HG02678 (cell line): ENCODE measurements around the gene IL1A.
A peak's percentile ranks its signal among the peaks of the same experiment; 100 is the strongest.

ENCODE experiments used
- ATAC-seq: cut with Tn5 transposase; IDR thresholded peaks from one replicate; pipeline ENCODE4 v1.9.1; 2021; ENCODE audit warnings: mild to moderate bottlenecking, moderate library complexity; ENCODE audit not compliant: unreplicated experiment

The IL1A gene

DNA sequence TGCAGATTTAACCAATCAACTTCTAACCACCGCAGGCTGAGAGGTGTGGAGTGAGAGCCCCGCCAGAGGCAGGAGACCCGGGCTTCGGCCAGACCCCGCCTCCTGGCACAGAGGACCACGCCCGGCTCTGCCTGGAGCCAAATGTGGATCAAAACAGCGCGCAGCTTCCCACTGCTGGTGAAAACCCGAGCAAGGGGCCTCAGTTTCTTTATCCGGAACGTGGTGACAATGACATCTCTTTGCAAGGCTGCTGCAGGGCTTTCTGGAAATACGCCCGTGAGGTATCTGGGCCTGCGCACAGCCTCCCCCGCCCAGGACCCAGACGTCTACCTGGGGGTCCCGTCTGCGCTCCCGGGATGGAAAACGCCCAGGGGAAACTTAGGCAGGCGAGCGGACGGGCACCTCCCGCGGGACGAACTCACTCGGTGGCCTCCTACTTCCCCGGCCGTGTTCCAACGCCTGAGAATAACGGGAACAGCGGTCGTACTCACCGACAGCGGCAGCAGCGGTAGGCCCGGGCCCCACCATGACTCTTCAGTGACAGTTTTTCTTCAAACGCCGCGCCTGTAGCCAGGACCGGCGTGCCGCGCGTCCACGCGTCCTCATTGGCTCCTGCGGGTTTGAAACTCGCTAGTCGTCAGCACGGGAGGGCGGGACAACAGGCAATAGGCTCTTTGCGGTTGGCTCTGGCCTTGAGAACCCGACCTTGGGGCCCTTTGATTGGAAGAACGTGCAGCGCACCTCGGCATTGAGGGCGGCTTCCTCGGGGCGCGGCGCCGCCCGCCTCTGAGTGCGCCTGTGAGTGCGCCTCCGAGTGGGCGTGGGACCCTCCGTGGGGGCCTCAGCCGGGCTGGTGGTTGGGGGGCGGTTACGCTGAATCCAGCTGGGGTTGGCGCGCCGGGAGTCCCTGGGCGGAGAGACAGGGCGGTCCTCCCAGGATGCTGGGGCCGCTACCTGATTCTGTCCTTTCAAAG lies 19.9 kb downstream of the IL1A start, which contains the start of gene CKAP2L:
Gene CKAP2L (minus strand): TSS at position 539 of the 974 bp plus-strand sequence. CDS start 11 bp downstream, at position 528.
- ATAC-seq, result peak; percentile 99

- ATAC-seq, result no peak
Measured at GRCh38 chr2:112762276-112762675, 22.0 kb downstream of the IL1A start.

DNA sequence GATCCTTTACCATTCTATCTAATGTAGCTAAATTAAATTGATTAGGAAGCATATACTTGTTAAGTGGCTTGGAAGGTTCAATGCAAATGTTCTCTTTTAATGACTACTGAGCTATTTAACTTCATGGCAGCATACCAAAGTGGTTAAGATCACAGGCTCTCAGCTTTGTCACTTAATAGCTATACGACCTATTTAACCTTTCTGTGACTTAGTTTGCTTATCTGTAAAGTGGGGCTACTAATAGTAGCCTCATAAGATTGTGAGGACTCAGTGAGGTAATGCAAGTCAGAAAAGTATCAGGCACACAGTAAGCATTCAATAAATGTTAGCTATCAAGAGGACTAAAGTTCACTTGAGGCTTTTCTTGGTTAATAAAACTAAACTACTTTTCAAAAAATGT lies 24.1 kb downstream of the IL1A start:
- ATAC-seq, result no peak

- no peak for ATAC-seq
Measured at GRCh38 chr2:112758711-112759110, 25.6 kb downstream of the IL1A start.

GRCh38 chr2:112757265-112757664 lies 27.0 kb downstream of the IL1A start:
- ATAC-seq, result no peak

GRCh38 chr2:112756207-112756606 lies 28.1 kb downstream of the IL1A start:
- no peak for ATAC-seq

DNA sequence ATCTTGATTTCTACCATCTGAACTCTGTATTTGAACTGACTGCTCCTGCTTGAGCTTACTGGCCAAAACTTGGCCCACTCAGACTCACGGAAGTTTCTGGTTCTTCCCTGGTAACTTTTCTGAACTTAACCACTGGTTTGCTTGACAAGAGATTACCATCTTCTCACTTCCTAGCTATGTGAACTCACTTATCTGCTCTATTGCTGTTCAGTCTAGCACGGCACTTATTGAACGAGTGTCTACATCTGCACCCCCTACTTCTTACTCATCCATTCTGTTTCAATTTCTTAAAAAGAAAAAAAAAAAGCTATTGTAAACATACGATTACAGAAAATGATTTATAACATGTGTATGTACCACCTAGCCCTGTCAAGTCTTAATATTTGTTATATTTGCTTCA lies 28.8 kb downstream of the IL1A start:
- no peak for ATAC-seq

DNA sequence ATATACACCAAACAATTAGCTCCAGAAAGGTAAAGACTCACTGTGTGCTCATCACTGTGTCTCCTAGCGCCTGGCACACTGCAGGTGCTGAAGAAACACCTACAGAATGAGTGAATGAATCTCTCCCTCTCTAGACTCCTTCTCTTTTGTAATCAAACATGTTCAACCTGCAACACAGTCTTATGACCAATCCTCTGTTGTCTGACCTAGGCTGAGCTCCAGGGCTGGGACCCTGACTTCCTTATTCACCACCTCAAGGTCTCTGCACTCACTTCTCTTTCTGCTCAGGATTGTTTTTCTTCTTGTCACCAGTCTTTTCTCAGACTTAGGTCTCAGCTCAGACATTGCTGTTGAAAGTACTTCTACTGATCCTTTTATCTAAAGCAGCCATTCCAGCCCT lies 29.7 kb downstream of the IL1A start:
- ATAC-seq, result no peak

DNA sequence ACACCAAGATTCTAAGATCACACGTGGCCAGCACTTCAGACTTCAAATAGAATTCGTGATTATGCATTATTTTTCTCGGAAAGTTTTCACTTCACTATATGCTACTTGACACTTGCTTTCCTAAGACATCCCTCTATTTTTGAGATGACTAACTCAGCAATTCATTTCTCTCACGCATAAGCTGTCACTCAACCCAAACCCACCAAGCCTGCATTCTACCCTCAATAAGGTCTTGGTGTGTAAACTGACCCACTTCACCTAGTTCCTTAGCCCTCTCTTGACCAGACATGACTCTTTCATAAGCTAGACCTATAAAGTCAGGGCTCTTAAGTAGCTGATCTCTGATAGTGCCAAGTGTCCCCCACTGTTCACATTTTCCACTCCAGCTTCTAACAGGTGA lies 31.6 kb downstream of the IL1A start:
- no peak for ATAC-seq

DNA sequence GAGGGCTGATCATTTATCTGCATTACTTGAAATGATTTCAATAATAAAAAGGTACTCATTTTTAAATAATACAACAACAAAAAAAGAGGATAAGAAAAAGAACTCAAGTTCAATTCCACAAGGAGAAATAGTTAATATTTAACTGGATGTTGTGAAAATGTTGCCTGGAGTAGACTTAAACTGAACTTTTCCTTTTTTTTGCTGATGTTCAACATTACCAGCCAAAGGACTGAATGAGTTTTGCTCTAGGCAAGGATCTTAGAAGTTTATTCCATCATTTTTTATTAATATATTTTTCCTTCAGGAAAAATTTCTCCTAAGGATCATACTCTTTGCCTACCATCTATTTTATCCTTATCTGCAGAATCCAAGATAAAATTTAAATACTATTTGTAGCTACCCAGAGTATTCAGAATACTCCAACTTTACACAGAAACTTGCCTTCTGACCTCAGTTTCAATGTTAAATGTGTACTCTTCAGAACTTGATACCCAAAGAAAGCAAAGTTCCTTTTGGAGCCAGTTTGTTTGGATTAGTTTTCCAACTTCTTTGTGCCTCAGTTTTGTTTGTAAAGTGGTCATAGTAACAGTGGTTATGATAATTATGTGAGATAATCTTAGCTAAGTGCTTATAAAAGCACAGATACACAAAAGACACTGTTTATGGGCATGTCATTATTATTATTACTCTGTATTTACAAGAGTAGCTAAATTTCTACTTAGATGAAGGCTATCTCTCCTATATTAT lies 32.7 kb downstream of the IL1A start:
- ATAC-seq, result no peak

DNA sequence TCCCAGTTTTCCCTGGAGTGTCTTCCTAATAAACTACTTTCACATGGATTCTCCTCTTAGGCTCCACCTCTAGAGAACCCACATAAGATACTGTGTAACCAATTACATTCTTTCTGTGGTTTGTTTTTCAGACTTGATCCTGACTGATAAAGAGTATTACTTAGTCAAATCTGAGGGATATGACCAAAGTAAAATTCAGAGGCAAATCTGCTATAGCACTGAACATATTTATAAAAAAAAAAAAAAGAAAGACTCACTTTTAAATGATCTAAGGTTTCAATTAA lies 33.8 kb downstream of the IL1A start:
- ATAC-seq, result no peak

- ATAC-seq, result peak; percentile 81
Measured at GRCh38 chr2:112749755-112750559, 34.3 kb downstream of the IL1A start.

DNA sequence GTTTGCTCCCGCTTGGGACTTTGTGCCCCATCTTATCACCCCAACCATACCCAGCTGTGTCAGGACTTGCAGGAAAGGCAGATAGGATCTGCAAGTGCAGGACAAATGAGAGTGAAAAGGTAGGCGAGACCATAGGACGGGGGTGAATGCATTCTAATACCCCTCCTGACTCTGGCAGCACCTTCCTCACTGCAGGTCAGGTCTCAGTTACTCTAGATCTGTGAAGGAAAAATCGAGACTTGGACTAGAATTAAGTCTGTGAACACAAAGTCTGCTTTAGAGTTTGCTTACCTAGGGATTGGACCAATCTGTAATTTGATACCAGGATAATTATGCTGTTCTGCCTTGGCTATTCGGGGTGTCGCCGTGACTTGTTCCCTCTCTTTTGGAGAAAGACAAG lies 43.8 kb downstream of the IL1A start:
- ATAC-seq, result no peak

- ATAC-seq, result no peak
Measured at GRCh38 chr2:112737542-112738232, 46.6 kb downstream of the IL1A start.

GRCh38 chr2:112733871-112734270 lies 50.4 kb downstream of the IL1A start:
- no peak for ATAC-seq

DNA sequence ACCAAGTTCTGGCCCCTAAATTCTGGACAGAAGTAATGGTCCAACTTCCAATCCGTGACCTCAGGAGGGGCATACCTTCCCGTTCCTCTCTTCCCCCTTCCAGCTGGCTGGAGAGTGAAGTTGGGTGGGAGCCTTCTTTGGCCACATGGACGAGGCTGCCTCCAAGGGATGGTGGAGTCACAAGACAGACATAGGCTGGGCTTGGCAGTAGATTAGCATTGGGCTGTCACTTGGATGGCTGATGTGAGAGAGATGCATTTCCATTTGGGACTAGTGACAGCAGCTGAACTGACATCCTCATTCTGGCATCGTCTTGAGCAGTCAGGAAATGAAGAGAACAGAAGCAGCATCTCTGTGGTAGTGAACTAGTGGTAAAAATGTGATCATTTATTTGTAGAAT lies 50.8 kb downstream of the IL1A start:
- no peak for ATAC-seq

DNA sequence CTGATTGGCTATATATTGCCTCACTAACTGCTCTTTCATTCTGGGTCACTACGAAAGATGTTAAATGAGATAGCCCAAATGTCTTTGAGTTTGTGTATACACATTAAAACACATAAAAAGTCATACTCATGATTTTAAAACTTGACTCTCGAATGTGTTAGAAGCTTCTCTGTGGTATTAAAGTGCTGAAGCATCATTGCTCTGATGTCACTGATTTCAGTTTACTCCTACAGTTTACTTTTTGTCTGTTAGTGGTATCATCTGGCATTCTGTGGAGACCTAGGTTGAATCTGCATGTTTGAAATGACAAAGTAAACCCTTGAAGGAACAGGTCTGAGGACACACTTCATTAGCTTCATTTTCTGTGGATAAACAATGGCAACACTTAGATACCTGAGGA lies 52.8 kb downstream of the IL1A start:
- ATAC-seq, result no peak

GRCh38 chr2:112730791-112731190 lies 53.5 kb downstream of the IL1A start:
- ATAC-seq, result no peak

GRCh38 chr2:112730216-112730615 lies 54.1 kb downstream of the IL1A start:
- ATAC-seq, result no peak

DNA sequence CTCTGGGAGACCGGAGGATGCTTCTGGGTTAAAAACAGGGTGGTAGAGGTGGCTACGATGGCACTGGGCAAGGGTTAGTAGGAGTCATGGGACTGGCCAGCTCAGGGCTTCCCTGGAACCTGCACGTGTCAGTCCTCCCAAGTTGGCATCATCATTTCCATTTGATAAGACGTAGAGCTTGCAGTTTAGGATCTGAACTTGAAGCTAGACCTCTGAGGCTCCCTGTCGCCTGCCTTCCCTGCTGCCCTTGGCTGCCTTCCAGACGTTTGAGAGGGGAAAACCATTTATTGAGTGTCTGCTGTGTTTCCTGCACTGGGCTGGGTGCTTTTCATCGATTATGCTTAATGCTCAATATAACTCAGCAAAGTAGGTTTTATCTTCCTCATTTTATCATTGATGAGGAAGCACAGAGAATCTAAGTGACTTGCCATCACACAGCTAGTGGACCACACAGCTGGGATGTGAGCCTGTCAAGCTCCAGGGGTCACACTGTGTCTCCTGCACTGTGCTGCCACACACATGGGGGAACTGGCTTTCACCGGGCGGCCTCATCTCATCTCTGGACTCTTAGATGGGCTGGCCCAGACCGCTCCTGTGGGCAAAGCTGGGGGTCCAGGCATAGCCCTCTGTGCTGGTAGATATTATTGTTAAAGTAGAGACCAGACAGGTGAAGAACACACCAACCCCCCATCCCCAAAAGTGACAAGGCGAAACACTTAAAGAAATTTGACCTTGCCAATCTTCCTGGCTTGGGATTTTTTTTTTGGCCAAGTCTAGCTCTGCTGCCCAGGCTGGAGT lies 55.7 kb downstream of the IL1A start:
- no peak for ATAC-seq
